GM23338 (cell line): ENCODE measurements around the gene GYS2. TPM values are rescaled to one million over a fixed set of nuclear protein-coding genes. Genes with fewer than 3 reads are reported as not detected.

ENCODE experiments used
- ATAC-seq: fragments of 200-7000 bp; cut with Tn5 transposase; 3 replicates; pipeline ENCODE4 v1.9.1; 2020
- DNase-seq: peaks from one replicate; pipeline ENCODE4 v3.0.0-alpha.2; 2015; ENCODE audit warnings: low spot score
- H2AFZ ChIP-seq: fragments of 200-600 bp; sonication (generic); 2 replicates; pipeline ENCODE4 v1.8.0; 2016; ENCODE audit warnings: antibody characterized with exemption, mild to moderate bottlenecking, moderate library complexity
- H3F3A ChIP-seq: fragments of 200-600 bp; sonication (generic); replicated peaks from 2 replicates; pipeline ENCODE4 v1.8.0; 2017; ENCODE audit warnings: antibody characterized with exemption, mixed run types, low read depth
- H3K27ac ChIP-seq: fragments of 200-600 bp; sonication (generic); 2 replicates; pipeline ENCODE4 v1.6.1; 2016; ENCODE audit warnings: low read depth
- H3K27me3 ChIP-seq: fragments of 200-600 bp; sonication (generic); 2 replicates; pipeline ENCODE4 v1.8.0; 2016; ENCODE audit warnings: mild to moderate bottlenecking, mixed run types, moderate library complexity; ENCODE audit not compliant: insufficient read depth
- H3K36me3 ChIP-seq: fragments of 200-600 bp; sonication (generic); 2 replicates; pipeline ENCODE4 v1.8.0; 2016; ENCODE audit warnings: mild to moderate bottlenecking; ENCODE audit not compliant: insufficient read depth
- H3K4me1 ChIP-seq: fragments of 200-600 bp; sonication (generic); 2 replicates; pipeline ENCODE4 v1.8.0; 2016; ENCODE audit warnings: mild to moderate bottlenecking, moderate library complexity; ENCODE audit not compliant: insufficient read depth
- H3K4me2 ChIP-seq: fragments of 200-600 bp; sonication (generic); 2 replicates; pipeline ENCODE4 v1.7.1; 2017; ENCODE audit warnings: mixed run types
- H3K4me3 ChIP-seq: fragments of 200-600 bp; sonication (generic); 2 replicates; pipeline ENCODE4 v1.6.1; 2016; ENCODE audit warnings: mixed run types
- H3K79me2 ChIP-seq: fragments of 200-600 bp; sonication (generic); replicated peaks from 2 replicates; pipeline ENCODE4 v1.8.0; 2017; ENCODE audit warnings: mild to moderate bottlenecking; ENCODE audit not compliant: insufficient read depth
- H3K9me2 ChIP-seq: fragments of 200-600 bp; sonication (generic); 2 replicates; pipeline ENCODE4 v1.8.0; 2017; ENCODE audit not compliant: insufficient read depth
- H4K20me1 ChIP-seq: fragments of 200-600 bp; sonication (generic); replicated peaks from 2 replicates; pipeline ENCODE4 v1.8.0; 2017; ENCODE audit warnings: mild to moderate bottlenecking; ENCODE audit not compliant: insufficient read depth
- H3K27ac Mint-ChIP-seq: 2 replicates; pipeline ENCODE4 v1.8.0; 2020; ENCODE audit warnings: inconsistent platforms, mild to moderate bottlenecking, moderate library complexity, mixed read lengths
- H3K27me3 Mint-ChIP-seq: 3 replicates; pipeline ENCODE4 v1.8.0; 2022; ENCODE audit warnings: low read depth, mild to moderate bottlenecking, moderate library complexity, mixed read lengths, inconsistent platforms; ENCODE audit not compliant: insufficient read depth, poor library complexity
- H3K36me3 Mint-ChIP-seq: 3 replicates; pipeline ENCODE4 v1.8.0; 2021; ENCODE audit warnings: low read depth, mild to moderate bottlenecking, inconsistent platforms, moderate library complexity, mixed read lengths
- H3K4me1 Mint-ChIP-seq: 3 replicates; pipeline ENCODE4 v1.8.0; 2020; ENCODE audit warnings: mild to moderate bottlenecking, inconsistent platforms, mixed read lengths
- H3K4me3 Mint-ChIP-seq: 3 replicates; pipeline ENCODE4 v1.8.0; 2021; ENCODE audit warnings: moderate library complexity, mild to moderate bottlenecking, inconsistent platforms, mixed read lengths
- H3K9me3 Mint-ChIP-seq: 3 replicates; pipeline ENCODE4 v1.8.0; 2020; ENCODE audit warnings: moderate library complexity, mild to moderate bottlenecking, inconsistent platforms, mixed read lengths
- CREB1 ChIP-seq: fragments of 250-450 bp; sonication (Bioruptor Pico); IDR thresholded peaks from 2 replicates; pipeline ENCODE4 v1.5.0; 2020; ENCODE audit warnings: low read depth, mild to moderate bottlenecking, moderate library complexity
- EZH2 ChIP-seq: fragments of 200-600 bp; sonication (generic); IDR thresholded peaks from one replicate; pipeline ENCODE4 v1.8.0; 2017; ENCODE audit warnings: antibody characterized with exemption, mild to moderate bottlenecking, low read depth; ENCODE audit not compliant: unreplicated experiment
- EZH2phosphoT487 ChIP-seq: fragments of 200-600 bp; sonication (generic); IDR thresholded peaks from one replicate; pipeline ENCODE4 v1.8.1; 2018; ENCODE audit warnings: antibody characterized with exemption; ENCODE audit not compliant: unreplicated experiment
- JUNB ChIP-seq: IDR thresholded peaks from one replicate; pipeline ENCODE4 v1.6.1; 2016; ENCODE audit warnings: antibody characterized with exemption; ENCODE audit not compliant: unreplicated experiment
- NANOG ChIP-seq: IDR thresholded peaks from 2 replicates; pipeline ENCODE4 v1.6.1; 2016; ENCODE audit warnings: antibody characterized with exemption, borderline replicate concordance
- POLR2AphosphoS5 ChIP-seq: IDR thresholded peaks from 2 replicates; pipeline ENCODE4 v1.6.1; 2016; ENCODE audit warnings: antibody characterized with exemption, low read depth
- STAT1 ChIP-seq: IDR thresholded peaks from one replicate; pipeline ENCODE4 v1.6.1; 2016; ENCODE audit warnings: antibody characterized with exemption; ENCODE audit not compliant: unreplicated experiment
- ZNF114 ChIP-seq: fragments of 250-450 bp; sonication (Bioruptor Pico); IDR thresholded peaks from 2 replicates; pipeline ENCODE4 v1.5.0; 2020; ENCODE audit warnings: mild to moderate bottlenecking, moderate library complexity
- ZNF331 ChIP-seq: fragments of 250-450 bp; sonication (Bioruptor Pico); IDR thresholded peaks from 2 replicates; pipeline ENCODE4 v1.5.0; 2020; ENCODE audit warnings: low read depth, mild to moderate bottlenecking, moderate library complexity
- polyA plus RNA-seq: library from polyadenylated mRNA; unstranded; fragments of >200 nt; fragmentation: Nextera tagmentation; extraction: Ambion mirVana; gene quantifications from 2 replicates; pipeline ENCODE4 v1.2.1, GENCODE V29; 2016
- total RNA-seq: library from RNA; depleted of rRNA; stranded (reverse); fragments of >200 nt; shearing (Covaris generic); gene quantifications from 2 replicates; pipeline ENCODE4 v1.2.3, GENCODE V29; 2014
- TF ChIP-seq, protein P1 (sequence below): IDR thresholded peaks from 2 replicates; pipeline ENCODE4 v1.6.1; 2016; ENCODE audit warnings: antibody characterized with exemption
- TF ChIP-seq, protein P2 (sequence below), 2 experiments: fragments of 200-600 bp in 1 of 2; sonication (generic) in 1 of 2; conservative IDR thresholded peaks; 2 replicates each; pipeline versions ENCODE4 v1.5.1 to v1.6.1; 2016 to 2017; ENCODE audit warnings: antibody characterized with exemption in 2 of 2, low read depth in 2 of 2, mild to moderate bottlenecking in 2 of 2, moderate library complexity in 1 of 2
- TF ChIP-seq, protein P3 (sequence below): fragments of 250-450 bp; sonication (Bioruptor Pico); IDR thresholded peaks from 2 replicates; pipeline ENCODE4 v1.5.0; 2020; ENCODE audit warnings: mild to moderate bottlenecking, moderate library complexity
- TF ChIP-seq, protein P4 (sequence below): IDR thresholded peaks from one replicate; pipeline ENCODE4 v1.6.1; 2018; ENCODE audit warnings: antibody characterized with exemption; ENCODE audit not compliant: unreplicated experiment

GYS2 gene
- total and polyA plus RNA-seq, 2 experiments from 2014 or later: not detected

DNA sequence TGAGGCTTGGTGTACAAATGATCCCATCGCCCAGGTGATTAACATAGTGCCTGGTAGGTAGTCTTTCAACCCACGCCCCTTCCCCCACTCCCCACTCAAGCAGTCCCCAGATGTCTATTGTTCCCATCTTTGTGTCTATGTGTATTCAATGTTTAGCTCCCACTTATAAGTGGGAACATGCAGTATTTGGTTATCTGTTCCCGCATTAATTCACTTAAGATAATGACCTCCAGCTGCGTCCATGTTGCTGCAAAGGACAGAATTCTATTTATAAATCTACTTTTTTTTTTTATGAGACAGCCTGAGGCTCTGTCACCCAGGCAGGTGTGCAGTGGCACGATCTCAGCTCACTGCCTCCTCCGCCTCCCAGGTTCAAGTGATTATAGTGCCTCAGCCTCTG is 62.9 kb downstream of the GYS2 start:
- no peaks in the 10 kb centered on the region for H3K9me2 ChIP-seq
- ATAC-seq (no peak), DNase-seq (no peak)
- H3K4me1 Mint-ChIP-seq: no peaks in the 10 kb centered on the region; the same call in 2 of the 3 replicates
- no peaks in the 10 kb centered on the region for H3K36me3 ChIP-seq
- H3K4me3 Mint-ChIP-seq: no peak overlapping the region
- TF ChIP-seq, protein P1, sequence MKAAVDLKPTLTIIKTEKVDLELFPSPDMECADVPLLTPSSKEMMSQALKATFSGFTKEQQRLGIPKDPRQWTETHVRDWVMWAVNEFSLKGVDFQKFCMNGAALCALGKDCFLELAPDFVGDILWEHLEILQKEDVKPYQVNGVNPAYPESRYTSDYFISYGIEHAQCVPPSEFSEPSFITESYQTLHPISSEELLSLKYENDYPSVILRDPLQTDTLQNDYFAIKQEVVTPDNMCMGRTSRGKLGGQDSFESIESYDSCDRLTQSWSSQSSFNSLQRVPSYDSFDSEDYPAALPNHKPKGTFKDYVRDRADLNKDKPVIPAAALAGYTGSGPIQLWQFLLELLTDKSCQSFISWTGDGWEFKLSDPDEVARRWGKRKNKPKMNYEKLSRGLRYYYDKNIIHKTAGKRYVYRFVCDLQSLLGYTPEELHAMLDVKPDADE: no peak
- TF ChIP-seq EZH2 (no peak), EZH2phosphoT487 (no peak), POLR2AphosphoS5 (no peak), JUNB (no peak), ZNF114 (CRISPR knock-in tag) (no peak), STAT1 (no peak), ZNF331 (no peak), CREB1 (CRISPR knock-in tag) (no peak), NANOG (no peak)
- TF ChIP-seq, protein P2, sequence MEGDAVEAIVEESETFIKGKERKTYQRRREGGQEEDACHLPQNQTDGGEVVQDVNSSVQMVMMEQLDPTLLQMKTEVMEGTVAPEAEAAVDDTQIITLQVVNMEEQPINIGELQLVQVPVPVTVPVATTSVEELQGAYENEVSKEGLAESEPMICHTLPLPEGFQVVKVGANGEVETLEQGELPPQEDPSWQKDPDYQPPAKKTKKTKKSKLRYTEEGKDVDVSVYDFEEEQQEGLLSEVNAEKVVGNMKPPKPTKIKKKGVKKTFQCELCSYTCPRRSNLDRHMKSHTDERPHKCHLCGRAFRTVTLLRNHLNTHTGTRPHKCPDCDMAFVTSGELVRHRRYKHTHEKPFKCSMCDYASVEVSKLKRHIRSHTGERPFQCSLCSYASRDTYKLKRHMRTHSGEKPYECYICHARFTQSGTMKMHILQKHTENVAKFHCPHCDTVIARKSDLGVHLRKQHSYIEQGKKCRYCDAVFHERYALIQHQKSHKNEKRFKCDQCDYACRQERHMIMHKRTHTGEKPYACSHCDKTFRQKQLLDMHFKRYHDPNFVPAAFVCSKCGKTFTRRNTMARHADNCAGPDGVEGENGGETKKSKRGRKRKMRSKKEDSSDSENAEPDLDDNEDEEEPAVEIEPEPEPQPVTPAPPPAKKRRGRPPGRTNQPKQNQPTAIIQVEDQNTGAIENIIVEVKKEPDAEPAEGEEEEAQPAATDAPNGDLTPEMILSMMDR (conservative IDR thresholded peaks at IDR 0.05; ENCODE audit: low read depth in 2 of 2): no peak
- TF ChIP-seq, protein P3, sequence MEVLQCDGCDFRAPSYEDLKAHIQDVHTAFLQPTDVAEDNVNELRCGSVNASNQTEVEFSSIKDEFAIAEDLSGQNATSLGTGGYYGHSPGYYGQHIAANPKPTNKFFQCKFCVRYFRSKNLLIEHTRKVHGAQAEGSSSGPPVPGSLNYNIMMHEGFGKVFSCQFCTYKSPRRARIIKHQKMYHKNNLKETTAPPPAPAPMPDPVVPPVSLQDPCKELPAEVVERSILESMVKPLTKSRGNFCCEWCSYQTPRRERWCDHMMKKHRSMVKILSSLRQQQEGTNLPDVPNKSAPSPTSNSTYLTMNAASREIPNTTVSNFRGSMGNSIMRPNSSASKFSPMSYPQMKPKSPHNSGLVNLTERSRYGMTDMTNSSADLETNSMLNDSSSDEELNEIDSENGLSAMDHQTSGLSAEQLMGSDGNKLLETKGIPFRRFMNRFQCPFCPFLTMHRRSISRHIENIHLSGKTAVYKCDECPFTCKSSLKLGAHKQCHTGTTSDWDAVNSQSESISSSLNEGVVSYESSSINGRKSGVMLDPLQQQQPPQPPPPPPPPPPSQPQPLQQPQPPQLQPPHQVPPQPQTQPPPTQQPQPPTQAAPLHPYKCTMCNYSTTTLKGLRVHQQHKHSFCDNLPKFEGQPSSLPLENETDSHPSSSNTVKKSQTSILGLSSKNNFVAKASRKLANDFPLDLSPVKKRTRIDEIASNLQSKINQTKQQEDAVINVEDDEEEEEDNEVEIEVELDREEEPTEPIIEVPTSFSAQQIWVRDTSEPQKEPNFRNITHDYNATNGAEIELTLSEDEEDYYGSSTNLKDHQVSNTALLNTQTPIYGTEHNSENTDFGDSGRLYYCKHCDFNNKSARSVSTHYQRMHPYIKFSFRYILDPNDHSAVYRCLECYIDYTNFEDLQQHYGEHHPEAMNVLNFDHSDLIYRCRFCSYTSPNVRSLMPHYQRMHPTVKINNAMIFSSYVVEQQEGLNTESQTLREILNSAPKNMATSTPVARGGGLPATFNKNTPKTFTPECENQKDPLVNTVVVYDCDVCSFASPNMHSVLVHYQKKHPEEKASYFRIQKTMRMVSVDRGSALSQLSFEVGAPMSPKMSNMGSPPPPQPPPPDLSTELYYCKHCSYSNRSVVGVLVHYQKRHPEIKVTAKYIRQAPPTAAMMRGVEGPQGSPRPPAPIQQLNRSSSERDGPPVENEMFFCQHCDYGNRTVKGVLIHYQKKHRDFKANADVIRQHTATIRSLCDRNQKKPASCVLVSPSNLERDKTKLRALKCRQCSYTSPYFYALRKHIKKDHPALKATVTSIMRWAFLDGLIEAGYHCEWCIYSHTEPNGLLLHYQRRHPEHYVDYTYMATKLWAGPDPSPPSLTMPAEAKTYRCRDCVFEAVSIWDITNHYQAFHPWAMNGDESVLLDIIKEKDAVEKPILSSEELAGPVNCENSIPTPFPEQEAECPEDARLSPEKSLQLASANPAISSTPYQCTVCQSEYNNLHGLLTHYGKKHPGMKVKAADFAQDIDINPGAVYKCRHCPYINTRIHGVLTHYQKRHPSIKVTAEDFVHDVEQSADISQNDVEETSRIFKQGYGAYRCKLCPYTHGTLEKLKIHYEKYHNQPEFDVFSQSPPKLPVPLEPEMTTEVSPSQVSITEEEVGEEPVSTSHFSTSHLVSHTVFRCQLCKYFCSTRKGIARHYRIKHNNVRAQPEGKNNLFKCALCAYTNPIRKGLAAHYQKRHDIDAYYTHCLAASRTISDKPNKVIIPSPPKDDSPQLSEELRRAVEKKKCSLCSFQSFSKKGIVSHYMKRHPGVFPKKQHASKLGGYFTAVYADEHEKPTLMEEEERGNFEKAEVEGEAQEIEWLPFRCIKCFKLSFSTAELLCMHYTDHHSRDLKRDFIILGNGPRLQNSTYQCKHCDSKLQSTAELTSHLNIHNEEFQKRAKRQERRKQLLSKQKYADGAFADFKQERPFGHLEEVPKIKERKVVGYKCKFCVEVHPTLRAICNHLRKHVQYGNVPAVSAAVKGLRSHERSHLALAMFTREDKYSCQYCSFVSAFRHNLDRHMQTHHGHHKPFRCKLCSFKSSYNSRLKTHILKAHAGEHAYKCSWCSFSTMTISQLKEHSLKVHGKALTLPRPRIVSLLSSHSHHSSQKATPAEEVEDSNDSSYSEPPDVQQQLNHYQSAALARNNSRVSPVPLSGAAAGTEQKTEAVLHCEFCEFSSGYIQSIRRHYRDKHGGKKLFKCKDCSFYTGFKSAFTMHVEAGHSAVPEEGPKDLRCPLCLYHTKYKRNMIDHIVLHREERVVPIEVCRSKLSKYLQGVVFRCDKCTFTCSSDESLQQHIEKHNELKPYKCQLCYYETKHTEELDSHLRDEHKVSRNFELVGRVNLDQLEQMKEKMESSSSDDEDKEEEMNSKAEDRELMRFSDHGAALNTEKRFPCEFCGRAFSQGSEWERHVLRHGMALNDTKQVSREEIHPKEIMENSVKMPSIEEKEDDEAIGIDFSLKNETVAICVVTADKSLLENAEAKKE (CRISPR knock-in tag): no peak
- TF ChIP-seq, protein P4, sequence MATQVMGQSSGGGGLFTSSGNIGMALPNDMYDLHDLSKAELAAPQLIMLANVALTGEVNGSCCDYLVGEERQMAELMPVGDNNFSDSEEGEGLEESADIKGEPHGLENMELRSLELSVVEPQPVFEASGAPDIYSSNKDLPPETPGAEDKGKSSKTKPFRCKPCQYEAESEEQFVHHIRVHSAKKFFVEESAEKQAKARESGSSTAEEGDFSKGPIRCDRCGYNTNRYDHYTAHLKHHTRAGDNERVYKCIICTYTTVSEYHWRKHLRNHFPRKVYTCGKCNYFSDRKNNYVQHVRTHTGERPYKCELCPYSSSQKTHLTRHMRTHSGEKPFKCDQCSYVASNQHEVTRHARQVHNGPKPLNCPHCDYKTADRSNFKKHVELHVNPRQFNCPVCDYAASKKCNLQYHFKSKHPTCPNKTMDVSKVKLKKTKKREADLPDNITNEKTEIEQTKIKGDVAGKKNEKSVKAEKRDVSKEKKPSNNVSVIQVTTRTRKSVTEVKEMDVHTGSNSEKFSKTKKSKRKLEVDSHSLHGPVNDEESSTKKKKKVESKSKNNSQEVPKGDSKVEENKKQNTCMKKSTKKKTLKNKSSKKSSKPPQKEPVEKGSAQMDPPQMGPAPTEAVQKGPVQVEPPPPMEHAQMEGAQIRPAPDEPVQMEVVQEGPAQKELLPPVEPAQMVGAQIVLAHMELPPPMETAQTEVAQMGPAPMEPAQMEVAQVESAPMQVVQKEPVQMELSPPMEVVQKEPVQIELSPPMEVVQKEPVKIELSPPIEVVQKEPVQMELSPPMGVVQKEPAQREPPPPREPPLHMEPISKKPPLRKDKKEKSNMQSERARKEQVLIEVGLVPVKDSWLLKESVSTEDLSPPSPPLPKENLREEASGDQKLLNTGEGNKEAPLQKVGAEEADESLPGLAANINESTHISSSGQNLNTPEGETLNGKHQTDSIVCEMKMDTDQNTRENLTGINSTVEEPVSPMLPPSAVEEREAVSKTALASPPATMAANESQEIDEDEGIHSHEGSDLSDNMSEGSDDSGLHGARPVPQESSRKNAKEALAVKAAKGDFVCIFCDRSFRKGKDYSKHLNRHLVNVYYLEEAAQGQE: no peak
- no peaks in the 10 kb centered on the region for H3K27me3 ChIP-seq
- H3K4me2 ChIP-seq: no peak overlapping the region
- H3K4me1 ChIP-seq: no peaks in the 10 kb centered on the region
- no peaks in the 10 kb centered on the region for H3K27me3 Mint-ChIP-seq
- no peaks in the 10 kb centered on the region for H4K20me1 ChIP-seq
- no peaks in the 10 kb centered on the region for H3F3A ChIP-seq
- no peaks in the 10 kb centered on the region for H3K9me3 Mint-ChIP-seq
- no peak overlapping the region for H3K4me3 ChIP-seq
- no peak overlapping the region for H2AFZ ChIP-seq
- no peak overlapping the region for H3K27ac Mint-ChIP-seq
- H3K36me3 Mint-ChIP-seq: no peaks in the 10 kb centered on the region
- H3K79me2 ChIP-seq: no peaks in the 10 kb centered on the region
- H3K27ac ChIP-seq: no peak overlapping the region
